ENCODE results near the gene MET. TPM values are rescaled to one million over a fixed set of nuclear protein-coding genes. Genes with fewer than 3 reads are reported as not detected.

Gene MET
- total and polyA plus RNA-seq, 10 of the 15 experiments (the other 5 are each of a cell fraction or from before 2014, with no cell fraction given): 0.01 to 0.21 TPM; not detected in 8

DNA sequence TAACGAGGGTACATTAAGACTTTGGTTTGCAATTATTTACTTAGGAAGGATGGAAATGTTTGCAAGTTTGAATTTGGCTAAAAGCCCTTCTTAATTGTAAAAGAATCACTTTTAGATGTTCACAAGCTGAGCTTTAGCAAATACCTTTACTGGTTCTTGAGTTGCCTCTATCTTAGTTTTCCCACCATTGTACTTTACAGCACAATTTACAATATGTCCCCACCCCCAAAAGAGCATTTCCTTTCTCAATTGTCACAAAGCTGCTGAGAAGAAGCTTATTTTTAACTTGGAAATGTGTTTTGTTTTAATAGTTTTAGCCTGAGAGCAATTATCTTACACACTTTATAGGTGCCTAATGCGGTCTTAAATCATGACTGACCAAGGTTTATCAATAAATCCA, 81.1 kb downstream of the MET start (continued):
- TF ChIP-seq, protein P1, sequence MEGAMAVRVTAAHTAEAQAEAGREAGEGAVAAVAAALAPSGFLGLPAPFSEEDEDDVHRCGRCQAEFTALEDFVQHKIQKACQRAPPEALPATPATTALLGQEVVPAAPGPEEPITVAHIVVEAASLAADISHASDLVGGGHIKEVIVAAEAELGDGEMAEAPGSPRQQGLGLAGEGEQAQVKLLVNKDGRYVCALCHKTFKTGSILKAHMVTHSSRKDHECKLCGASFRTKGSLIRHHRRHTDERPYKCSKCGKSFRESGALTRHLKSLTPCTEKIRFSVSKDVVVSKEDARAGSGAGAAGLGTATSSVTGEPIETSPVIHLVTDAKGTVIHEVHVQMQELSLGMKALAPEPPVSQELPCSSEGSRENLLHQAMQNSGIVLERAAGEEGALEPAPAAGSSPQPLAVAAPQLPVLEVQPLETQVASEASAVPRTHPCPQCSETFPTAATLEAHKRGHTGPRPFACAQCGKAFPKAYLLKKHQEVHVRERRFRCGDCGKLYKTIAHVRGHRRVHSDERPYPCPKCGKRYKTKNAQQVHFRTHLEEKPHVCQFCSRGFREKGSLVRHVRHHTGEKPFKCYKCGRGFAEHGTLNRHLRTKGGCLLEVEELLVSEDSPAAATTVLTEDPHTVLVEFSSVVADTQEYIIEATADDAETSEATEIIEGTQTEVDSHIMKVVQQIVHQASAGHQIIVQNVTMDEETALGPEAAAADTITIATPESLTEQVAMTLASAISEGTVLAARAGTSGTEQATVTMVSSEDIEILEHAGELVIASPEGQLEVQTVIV (IDR thresholded peaks at IDR 0.05; ENCODE audit: borderline replicate concordance, partially characterized antibody): no peak
- TF ChIP-seq IKZF2 (IDR thresholded peaks at IDR 0.05) (no peak), KAT2A (conservative IDR thresholded peaks at IDR 0.05; ENCODE audit: control insufficient read depth, low read depth, low read length) (no peak), IKZF1 (conservative IDR thresholded peaks at IDR 0.05) (no peak)

DNA sequence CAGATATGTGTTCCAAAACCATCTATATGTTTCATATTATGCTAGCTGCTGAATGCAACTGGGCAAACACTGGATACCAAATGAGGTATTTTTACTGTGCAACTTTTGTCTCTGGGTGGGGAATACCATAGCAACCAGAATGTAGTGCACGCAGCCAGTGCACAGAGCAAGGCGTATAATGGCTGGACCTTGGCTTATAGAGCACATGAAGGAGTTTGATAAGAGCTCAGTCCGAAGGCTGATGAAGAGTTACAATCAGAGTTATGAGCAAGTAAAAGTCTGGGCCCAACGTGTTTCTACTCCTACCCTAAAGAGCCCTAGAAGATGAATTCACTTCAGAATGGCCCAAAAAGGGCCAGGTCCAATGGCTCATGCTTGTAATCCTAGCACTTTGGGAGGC, 82.2 kb downstream of the MET start:
- no peak overlapping the region for H3K27ac ChIP-seq (ENCODE audit: control insufficient read depth, insufficient read depth)
- H3K36me3 ChIP-seq (ENCODE audit: control insufficient read depth in 2 of 2, insufficient read depth in 2 of 2, low read length in 1 of 2): no peaks in the 10 kb centered on the region
- H4K20me1 ChIP-seq (ENCODE audit: control insufficient read depth, insufficient read depth): no peaks in the 10 kb centered on the region
- ATAC-seq (no peak), FAIRE-seq (no peak), DNase-seq (ENCODE audit: low read depth, low spot score) (no peak)
- ChIA-PET RAD21 (ENCODE audit: unreplicated experiment) (no interaction called here), CTCF (interaction anchor here (0.9 kb wide), 1 partner anchor 11 kb away, joined by 3 read pairs; no protein-coding TSS in a partner anchor), SMC1A (ENCODE audit: uncharacterized antibody, unreplicated experiment) (interaction anchor here (1.1 to 1.3 kb wide), 2 partner anchors 8 to 16 kb away, joined by 3 to 4 read pairs; no protein-coding TSS in a partner anchor), POLR2A (no interaction called here)
- H3K27me3 ChIP-seq (replicated peaks in 1 of 2; ENCODE audit: control insufficient read depth in 2 of 2, insufficient read depth in 2 of 2, low read length in 1 of 2): peaks cover 0 to 5% of the 10 kb centered on the region in 2 experiments; a peak in 1 of 4 replicates
- intact Hi-C loops (cut with micrococcal nuclease; ENCODE audit: unreplicated experiment) (no loop called here), in situ Hi-C loops (cut with MboI) (no loop called here)
- H3K4me3 ChIP-seq: no peak overlapping the region
- no peak overlapping the region for H3K9ac ChIP-seq (ENCODE audit: control insufficient read depth, insufficient read depth, low read length)
- TF ChIP-seq, protein P2, sequence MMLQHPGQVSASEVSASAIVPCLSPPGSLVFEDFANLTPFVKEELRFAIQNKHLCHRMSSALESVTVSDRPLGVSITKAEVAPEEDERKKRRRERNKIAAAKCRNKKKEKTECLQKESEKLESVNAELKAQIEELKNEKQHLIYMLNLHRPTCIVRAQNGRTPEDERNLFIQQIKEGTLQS (IDR thresholded peaks at IDR 0.05; ENCODE audit: borderline replicate concordance, extremely low read depth, low read depth, low read length): no peak
- H3K9me3 ChIP-seq (replicated peaks; ENCODE audit: control insufficient read depth, insufficient read depth, low read length): no peaks in the 10 kb centered on the region
- 34% methylated on average over 4 of the region's 4 CpGs for WGBS (ENCODE audit: insufficient coverage, insufficient replicate concordance, low lambda C conversion rate, missing lambda C conversion rate)
- H2AFZ ChIP-seq (ENCODE audit: control insufficient read depth, low read depth, low read length): no peak overlapping the region
- H3K4me2 ChIP-seq (ENCODE audit: control insufficient read depth, insufficient read depth): no peak overlapping the region
- no TSS peak for BruUV-seq (replicated peaks)
- no peaks in the 10 kb centered on the region for H3K4me1 ChIP-seq (ENCODE audit: control insufficient read depth, insufficient read depth, low read length)
- no peaks in the 10 kb centered on the region for H3K79me2 ChIP-seq (ENCODE audit: control insufficient read depth, insufficient read depth, low read length)
